ENCODE results near the gene TGFBR2.

TGFBR2 gene

DNA sequence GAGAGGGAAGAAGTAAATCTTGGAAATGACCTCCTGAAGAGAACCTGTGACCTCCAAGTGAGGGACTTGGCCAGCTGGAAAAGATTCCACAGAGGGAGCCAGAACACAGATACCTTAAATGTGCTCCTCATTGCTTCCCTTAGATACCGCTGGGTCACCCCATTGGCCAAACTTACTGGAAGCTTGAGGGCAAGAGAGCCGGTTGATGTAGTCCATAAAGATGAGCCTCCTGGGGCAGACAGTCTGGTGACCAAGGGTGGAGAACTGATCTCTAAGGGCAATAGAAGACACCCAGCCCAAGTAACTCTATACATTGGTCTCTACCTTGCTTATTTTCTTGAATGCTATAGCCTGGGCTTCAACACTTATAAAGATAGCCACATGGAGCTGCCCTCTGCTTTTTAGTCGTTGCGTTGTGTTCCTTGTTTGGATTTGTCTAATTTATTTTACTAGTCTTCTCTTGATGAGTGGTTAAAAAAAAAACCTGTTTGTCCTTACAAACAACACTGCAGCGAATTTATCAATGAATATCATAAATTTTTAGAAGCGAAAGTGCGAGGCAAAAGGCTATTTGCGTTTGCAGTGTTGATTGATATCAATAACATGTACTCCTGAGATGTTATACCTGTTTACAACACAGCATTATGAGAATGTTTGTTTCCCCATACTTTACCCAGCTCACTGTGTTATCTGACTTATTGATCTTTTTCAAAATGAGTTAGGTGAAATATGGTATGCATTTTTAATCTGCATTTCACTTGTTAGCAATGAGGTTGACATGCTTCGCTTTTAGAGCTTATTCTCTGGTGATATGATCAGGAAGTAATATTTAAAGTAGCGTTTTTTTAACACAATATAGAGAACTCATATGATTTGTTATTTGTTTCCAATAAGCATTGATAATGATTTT is 31.2 kb downstream of the TGFBR2 start:
- no peak for DNase-seq (ENCODE audit: low spot score)

- no peak for DNase-seq (ENCODE audit: low spot score)
These were observed 32.4 kb downstream of the TGFBR2 start for GRCh38 chr3:30638685-30639412.

DNA sequence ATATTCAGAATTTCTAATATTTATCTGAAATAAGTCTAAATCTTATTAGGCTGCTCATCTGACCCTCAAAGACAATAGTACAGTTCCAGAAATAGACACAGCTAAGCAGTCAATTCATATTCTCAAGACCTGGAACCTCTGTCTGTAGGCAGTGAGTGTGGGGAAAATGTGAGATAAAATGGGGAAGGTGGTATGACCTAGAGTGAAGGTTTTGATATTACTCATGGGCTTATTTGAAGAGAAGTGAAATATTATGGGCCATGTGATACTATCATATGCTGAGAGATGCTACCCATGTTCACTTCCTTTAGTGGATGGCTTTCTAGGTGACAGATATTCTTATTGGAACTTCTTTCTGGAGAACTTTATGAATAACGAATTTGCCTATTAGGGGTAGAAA is 33.5 kb downstream of the TGFBR2 start:
- DNase-seq (ENCODE audit: low spot score): peak; percentile 31

- no peak for DNase-seq (ENCODE audit: low spot score)
These were observed 34.5 kb downstream of the TGFBR2 start for GRCh38 chr3:30640851-30641250.

DNA sequence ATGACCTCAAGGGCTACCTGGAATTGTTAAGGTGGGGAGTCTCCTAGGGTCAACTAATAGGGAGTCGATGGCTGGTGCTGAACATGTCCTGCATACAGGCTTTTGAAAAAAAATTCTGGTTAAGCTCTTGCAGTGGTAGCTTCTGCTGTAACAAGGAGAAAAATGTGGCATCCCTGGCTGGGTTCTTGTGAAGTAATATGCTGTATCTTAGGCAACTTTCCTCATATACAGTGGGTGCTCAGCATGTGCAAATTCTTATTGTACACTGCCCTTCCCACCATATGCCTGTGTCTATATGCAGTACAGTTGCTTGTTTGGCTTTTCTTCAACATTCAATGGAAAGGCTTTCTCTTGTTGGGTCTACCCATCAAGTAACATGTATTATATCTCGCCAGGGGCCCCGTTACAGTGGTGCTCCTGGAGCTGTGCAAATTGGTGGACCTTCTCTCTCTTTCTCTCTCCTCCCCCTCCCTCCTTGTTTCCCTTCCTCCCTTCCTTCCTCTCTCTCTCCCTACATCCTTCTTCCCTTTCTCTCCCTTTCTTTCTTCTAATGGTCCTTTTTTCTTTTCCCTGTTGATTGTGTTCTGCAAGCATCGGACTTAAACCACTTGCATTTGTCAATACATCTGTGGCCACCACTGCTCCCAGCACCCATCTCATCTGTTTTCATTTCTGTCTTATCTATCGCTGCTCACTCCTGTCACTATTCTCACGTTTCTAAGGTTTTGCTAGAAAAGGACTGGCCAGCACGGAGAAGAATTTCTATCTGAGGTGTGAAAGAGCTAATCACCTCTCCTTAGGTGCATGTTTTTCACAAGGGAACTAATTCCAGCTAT is 35.2 kb downstream of the TGFBR2 start:
- DNase-seq (ENCODE audit: low spot score): no peak

DNA sequence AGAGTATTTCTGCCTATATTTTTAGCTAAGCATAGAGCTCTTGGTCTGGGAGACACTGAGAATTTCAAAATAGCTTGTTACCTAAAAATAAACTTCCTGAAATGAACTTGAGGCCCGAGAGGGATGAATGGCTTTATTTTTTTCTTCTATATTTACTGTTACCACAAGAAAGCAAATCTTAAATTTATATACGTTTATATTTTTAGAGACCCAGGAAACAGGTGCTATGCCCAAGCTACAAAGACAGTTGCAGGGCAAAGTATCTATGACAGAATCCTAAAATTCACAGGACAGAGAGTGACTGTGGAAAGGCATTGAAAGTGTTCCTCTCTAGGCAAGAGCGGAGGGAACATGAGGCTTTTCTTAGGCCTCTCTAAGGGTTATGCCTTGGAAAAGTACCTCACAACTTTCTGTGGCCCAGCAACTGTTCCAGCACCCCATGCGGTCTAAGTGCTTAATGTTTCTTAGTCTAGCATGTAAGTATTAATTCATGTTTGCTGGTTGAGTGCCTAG is 36.5 kb downstream of the TGFBR2 start:
- DNase-seq (ENCODE audit: low spot score): no peak

GRCh38 chr3:30643763-30644462 is 37.5 kb downstream of the TGFBR2 start:
- peak; percentile 50 for DNase-seq (ENCODE audit: low spot score)

- peak; percentile 51 for DNase-seq (ENCODE audit: low spot score)
These were observed 38.2 kb downstream of the TGFBR2 start for GRCh38 chr3:30644615-30645014.

- DNase-seq (ENCODE audit: low spot score): no peak
These were observed 38.7 kb downstream of the TGFBR2 start for GRCh38 chr3:30645077-30645476.

DNA sequence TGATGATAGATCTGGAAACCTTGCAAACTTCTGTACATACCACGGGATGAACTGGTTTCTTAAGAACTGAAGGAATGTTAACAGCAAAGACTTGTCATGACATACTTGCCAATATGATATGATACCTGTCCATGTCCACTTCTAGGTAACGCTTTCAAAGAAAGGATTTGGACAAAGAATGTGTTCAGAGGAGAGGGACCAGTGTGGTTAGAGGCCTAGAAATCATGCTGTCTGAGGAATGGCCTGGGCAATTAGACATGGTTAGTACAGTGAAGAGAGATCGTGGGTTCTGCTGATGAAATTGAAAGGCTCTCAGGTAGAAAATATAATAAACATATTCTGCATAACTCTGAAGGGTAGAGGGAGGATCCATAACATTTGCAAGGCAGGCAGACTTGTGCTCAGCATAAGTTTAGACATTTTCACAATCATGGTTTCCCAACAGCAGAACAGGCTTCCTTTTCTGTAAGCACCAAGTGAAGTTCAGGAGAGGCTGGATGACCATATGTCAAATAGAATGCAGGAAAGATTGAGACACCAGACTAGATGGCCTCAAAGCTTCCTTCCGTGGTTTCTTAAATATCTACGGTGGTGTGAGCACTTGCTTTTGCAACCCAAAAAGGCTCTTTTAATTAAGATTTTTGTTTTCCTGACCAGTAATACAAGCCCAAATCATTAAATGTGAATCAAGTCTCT is 39.9 kb downstream of the TGFBR2 start:
- no peak for DNase-seq (ENCODE audit: low spot score)

GRCh38 chr3:30646961-30647752 is 40.8 kb downstream of the TGFBR2 start:
- DNase-seq (ENCODE audit: low spot score): no peak

DNA sequence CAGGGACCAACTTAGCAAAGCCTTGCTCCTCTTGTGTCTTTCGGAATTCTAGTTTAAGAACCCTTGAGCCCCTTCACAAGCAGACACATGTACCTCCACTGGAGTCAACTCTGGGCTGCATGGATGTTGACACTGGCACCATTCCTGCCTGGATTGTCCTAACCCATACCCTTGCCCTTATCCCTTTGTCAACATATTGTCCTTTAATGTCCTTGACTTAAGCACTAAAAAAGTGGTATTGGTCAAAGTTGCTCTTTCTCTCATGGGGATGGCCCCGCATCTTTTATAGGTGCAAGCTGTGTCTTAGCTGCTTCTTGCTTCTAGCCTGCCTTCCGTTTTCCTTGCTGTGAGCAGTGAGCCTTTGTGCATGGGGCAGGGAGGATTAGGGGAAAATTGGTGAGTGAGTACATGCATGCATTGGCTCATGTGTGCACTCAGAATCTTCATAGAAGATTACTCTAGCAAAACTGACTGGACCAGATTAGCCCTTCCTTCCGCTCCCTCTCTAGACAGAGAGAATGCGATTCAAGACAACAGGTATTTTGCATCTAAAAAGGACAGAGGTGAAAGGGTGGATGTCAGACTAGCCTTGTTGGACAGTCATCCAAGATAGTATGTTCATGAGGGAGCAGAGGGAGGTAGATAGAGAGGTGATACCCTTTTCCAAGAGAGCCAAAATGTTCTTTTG is 42.4 kb downstream of the TGFBR2 start:
- no peak for DNase-seq (ENCODE audit: low spot score)

DNA sequence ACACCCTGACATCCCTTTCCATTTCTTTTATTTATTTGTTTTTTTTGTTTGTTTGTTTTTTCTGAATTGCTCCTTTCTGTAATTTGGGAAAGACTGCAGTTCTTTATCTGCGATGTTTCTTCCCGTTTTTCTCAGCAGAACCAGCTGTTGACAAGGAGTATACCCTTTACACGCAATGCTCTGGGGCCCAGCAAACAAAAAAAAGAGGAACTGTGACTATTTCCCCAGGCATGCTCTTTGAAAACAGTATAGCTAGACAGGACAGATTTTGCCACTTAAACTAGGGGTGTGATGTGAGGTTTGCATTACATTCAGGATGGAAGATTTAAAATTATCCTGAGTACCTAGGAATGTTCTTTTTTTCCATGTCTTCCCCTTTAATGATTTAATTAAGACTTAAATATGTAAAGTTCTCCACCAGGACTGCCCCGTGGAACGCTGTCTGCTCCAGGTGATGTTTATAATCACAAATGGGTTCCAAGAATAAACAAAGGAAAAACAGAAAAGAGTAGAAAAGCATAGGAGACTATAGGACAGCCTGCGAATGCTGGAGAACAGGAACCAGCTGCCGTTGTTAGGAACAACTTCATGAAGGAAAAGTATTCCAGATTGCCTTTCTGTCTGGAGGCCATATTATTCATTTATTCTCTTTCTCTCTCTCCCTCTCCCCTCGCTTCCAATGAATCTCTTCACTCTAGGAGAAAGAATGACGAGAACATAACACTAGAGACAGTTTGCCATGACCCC is 43.3 kb downstream of the TGFBR2 start:
- peak; percentile 59 for DNase-seq (ENCODE audit: low spot score)

- no peak for DNase-seq (ENCODE audit: low spot score)
These were observed 44.1 kb downstream of the TGFBR2 start for GRCh38 chr3:30650348-30650995.

- no peak for DNase-seq (ENCODE audit: low spot score)
These were observed 47.9 kb downstream of the TGFBR2 start for GRCh38 chr3:30654269-30654668.

DNA sequence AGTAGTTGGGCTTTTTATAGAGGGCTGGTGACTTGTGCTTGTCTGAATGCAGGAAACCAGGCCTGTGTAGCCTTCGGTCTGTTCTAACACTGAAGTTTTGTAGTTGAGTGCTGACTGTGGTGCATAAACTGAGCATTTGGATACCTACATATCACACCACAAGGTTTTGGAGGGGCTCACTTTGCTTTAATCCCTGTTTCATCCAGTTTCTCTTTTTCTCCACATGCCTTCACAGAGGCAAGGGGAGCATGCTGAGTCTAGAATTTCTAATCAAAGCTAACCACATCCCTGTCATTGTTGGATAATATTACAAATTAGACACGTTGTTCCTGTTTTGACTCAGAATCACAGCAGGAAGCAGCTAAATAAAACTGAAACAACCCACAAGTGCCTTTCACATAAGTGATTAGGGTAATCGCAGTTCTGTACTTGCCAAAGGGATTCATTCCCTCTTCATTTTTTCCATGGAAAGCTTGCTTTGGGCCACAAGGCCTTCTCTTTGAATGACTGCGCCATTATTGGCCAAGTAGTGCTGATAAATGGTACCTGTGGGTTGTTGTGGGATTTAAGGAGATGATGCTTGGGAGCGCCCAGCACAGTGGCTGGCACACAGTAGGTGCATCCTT is 48.9 kb downstream of the TGFBR2 start:
- no peak for DNase-seq (ENCODE audit: low spot score)

GRCh38 chr3:30656624-30657141 is 50.3 kb downstream of the TGFBR2 start:
- DNase-seq (ENCODE audit: low spot score): no peak
